Thoracic aorta (tissue), 2 donors: Measurements from ENCODE around the gene RBMX. TPM values are rescaled to one million over a fixed set of nuclear protein-coding genes. Genes with fewer than 3 reads are reported as not detected.
"Not testable (repeated sequence)": the region's sequence is repeated elsewhere in the genome, so short reads cannot be mapped to it uniquely, and the experiment has no call there.

ENCODE experiments used
- ATAC-seq: fragments of 150-250 bp; one replicate; pipeline ENCODE4 v1.8.0; 2017; ENCODE audit warnings: low read depth; ENCODE audit not compliant: insufficient number of reproducible peaks, low FRiP score
- DNase-seq: peaks from one replicate; pipeline ENCODE4 v3.0.0-alpha.2; 2020; ENCODE audit warnings: low spot score
- H3K27ac ChIP-seq, 2 donors: fragments of 200-600 bp; sonication (generic); 1 replicate in 1 of 2; 2 replicates in 1 of 2; pipeline ENCODE4 v1.5.1; 2016; ENCODE audit warnings: mild to moderate bottlenecking in 2 of 2, moderate library complexity in 2 of 2
- H3K27me3 ChIP-seq: fragments of 200-600 bp; sonication (generic); replicated peaks from 2 replicates; pipeline ENCODE4 v1.6.0; 2016; ENCODE audit warnings: mild to moderate bottlenecking; ENCODE audit not compliant: insufficient read depth
- H3K36me3 ChIP-seq: fragments of 200-600 bp; sonication (generic); one replicate; pipeline ENCODE4 v1.5.1; 2016
- H3K4me1 ChIP-seq, 2 donors: fragments of 200-600 bp; sonication (generic); 1 replicate in 1 of 2; 2 replicates in 1 of 2; pipeline versions ENCODE4 v1.5.1 to v1.6.0; 2016; ENCODE audit warnings: low read depth in 2 of 2, mild to moderate bottlenecking in 1 of 2; ENCODE audit not compliant: control insufficient read depth in 1 of 2
- H3K4me3 ChIP-seq: fragments of 200-600 bp; sonication (generic); 2 replicates; pipeline ENCODE4 v1.5.1; 2016; ENCODE audit warnings: mild to moderate bottlenecking
- H3K9me3 ChIP-seq: fragments of 200-600 bp; sonication (generic); 2 replicates; pipeline ENCODE4 v1.5.1; 2016
- total RNA-seq, 2 donors: library from RNA; depleted of rRNA; stranded (reverse); fragments of >200 nt; gene quantifications; one replicate each; pipeline versions ENCODE4 v1.1.0 to v1.2.3, GENCODE V29; 2016
- TF ChIP-seq, protein P1 (sequence below): fragments of 200-600 bp; sonication (generic); IDR thresholded peaks from one replicate; pipeline ENCODE4 v1.5.1; 2019; ENCODE audit warnings: antibody characterized with exemption

RBMX gene
- total RNA-seq, result 100 to 1,000 TPM; 224 to 338 TPM

DNA sequence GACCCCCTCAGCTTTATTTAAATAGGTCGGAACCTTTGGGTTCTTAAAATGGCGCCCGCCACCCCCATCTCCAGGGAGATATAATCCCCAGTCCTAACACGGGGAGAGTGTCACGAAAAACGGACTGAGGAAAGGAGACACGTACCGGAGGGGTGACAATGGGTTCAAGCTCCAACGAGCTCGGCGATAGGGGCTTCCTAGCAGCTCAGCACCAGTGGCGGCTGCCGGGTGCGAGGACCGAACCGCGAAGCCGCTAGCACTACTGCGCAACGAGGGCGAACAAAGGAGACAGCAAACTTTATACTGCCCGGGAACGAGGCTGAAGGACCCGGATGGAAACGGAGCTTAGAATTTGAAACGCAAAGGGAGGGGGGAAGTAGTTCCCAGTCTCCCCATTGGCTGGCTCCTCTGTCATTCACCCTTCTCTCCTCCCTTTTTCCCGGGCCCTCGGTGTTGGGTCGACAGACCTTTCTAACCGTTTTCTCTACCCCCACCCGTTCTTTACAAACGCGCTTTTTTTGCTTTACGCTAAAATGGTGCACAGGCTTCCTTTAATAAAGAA, at the start of gene RBMX:
Gene RBMX (minus strand): TSS at position 274 of the 562 bp plus-strand sequence. CDS start 1,298 bp downstream, outside the sequence.
- peak; percentile 63 for DNase-seq
- no peaks in the 10 kb centered on the region for H3K27me3 ChIP-seq
- peaks cover 16% of the 10 kb centered on the region for H3K36me3 ChIP-seq
- peak within 1 kb of the TSS; percentile 90 for H3K4me3 ChIP-seq
- H3K4me1 ChIP-seq, result peaks cover 0 to 12% of the 10 kb centered on the region in 2 donors
- peak; percentile 99 for ATAC-seq
- TF ChIP-seq, protein P1, sequence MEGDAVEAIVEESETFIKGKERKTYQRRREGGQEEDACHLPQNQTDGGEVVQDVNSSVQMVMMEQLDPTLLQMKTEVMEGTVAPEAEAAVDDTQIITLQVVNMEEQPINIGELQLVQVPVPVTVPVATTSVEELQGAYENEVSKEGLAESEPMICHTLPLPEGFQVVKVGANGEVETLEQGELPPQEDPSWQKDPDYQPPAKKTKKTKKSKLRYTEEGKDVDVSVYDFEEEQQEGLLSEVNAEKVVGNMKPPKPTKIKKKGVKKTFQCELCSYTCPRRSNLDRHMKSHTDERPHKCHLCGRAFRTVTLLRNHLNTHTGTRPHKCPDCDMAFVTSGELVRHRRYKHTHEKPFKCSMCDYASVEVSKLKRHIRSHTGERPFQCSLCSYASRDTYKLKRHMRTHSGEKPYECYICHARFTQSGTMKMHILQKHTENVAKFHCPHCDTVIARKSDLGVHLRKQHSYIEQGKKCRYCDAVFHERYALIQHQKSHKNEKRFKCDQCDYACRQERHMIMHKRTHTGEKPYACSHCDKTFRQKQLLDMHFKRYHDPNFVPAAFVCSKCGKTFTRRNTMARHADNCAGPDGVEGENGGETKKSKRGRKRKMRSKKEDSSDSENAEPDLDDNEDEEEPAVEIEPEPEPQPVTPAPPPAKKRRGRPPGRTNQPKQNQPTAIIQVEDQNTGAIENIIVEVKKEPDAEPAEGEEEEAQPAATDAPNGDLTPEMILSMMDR, result no peak
- H3K27ac ChIP-seq, result peak within 1 kb of the TSS; percentile 92 to 96
- H3K9me3 ChIP-seq, result no peaks in the 10 kb centered on the region

DNA sequence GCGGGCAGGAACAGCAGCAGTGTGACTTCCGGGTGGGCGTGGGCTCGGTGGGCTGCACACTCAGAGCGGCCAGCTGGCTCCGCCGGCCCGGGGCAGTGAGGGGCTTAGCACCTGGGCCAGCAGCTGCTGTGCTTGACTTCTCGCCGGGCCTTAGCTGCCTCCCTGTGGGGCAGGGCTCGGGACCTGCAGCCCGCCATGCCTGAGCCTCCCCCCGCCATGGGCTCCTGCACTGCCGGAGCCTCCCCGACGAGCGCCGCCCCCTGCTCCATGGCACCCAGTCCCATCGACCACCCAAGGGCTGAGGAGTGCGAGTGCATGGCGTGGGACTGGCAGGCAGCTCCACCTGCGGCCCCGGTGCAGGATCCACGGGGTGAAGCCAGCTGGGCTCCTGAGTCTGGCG, 40.9 kb upstream of the RBMX start:
- ATAC-seq, result not testable (repeated sequence)

GRCh38 chrX:136920001-136920400, 39.5 kb upstream of the RBMX start:
- no peaks in the 10 kb centered on the region for H3K9me3 ChIP-seq
- DNase-seq (no peak), ATAC-seq (no peak)
- H3K27me3 ChIP-seq, result no peaks in the 10 kb centered on the region
- no peak overlapping the region for H3K4me3 ChIP-seq
- H3K36me3 ChIP-seq, result no peaks in the 10 kb centered on the region
- no peak overlapping the region for H3K27ac ChIP-seq
- H3K4me1 ChIP-seq, result no peaks in the 10 kb centered on the region
- TF ChIP-seq, protein P1, result no peak

More for the DNA sequence above, 40.9 kb upstream of the RBMX start:
- H3K27me3 ChIP-seq, H3K4me3 ChIP-seq, H3K9me3 ChIP-seq, H3K27ac ChIP-seq, H3K36me3 ChIP-seq, H3K4me1 ChIP-seq, DNase-seq: not testable (repeated sequence)

DNA sequence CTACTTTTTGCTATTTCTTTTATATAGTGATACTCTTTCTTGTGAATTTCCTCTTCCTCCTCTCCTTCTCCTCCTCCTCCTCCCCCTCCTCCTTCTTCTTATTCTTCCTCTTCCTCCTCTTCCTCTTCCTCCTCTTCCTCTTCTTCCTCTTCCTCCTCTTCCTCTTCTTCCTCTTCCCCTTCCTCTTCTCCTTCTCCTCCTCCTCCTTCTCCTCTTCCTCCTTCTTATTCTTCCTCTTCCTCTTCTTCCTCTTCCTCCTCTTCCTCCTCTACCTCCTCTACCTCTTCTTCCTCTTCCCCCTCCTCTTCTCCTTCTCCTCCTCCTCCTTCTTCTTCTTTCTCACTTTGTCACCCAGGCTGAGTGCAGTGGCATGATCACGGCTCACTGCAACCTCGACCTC, 36.3 kb upstream of the RBMX start:
- no peak overlapping the region for H3K4me3 ChIP-seq
- DNase-seq (no peak), ATAC-seq (no peak)
- no peak overlapping the region for H3K27ac ChIP-seq
- no peaks in the 10 kb centered on the region for H3K36me3 ChIP-seq
- H3K27me3 ChIP-seq, result no peaks in the 10 kb centered on the region
- no peaks in the 10 kb centered on the region for H3K4me1 ChIP-seq
- no peaks in the 10 kb centered on the region for H3K9me3 ChIP-seq
- TF ChIP-seq, protein P1, result no peak

DNA sequence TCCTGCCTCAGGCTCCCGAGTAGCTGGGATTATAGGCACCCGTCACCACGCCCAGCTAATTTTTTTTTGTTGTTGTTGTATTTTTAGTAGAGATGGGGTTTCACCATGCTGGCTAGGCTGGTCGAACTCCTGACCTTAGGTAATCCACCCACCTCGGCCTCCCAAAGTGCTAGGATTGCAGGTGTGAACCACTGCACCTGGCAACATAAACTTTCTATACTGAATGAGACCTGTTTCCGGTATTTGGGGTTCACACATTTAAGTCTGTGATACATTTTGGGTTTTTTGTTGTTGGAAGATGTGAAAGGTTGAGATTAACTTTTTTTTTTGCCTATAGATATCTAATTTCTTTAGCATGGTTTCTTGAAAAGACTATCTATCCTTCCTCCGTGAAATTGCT, 31.1 kb upstream of the RBMX start:
- H3K27ac ChIP-seq, DNase-seq, H3K27me3 ChIP-seq, H3K36me3 ChIP-seq, H3K9me3 ChIP-seq, ATAC-seq, H3K4me3 ChIP-seq, H3K4me1 ChIP-seq: not testable (repeated sequence)

GRCh38 chrX:136911253-136911652, 30.7 kb upstream of the RBMX start:
- peaks cover 0 to 8% of the 10 kb centered on the region in 2 donors for H3K4me1 ChIP-seq
- H3K36me3 ChIP-seq, result no peaks in the 10 kb centered on the region
- ATAC-seq, result no peak
- H3K4me3 ChIP-seq, result peak overlapping the region; percentile 88
- no peaks in the 10 kb centered on the region for H3K27me3 ChIP-seq
- H3K9me3 ChIP-seq, result no peaks in the 10 kb centered on the region
- peak overlapping the region; percentile 11 to 81 for H3K27ac ChIP-seq
- no peak for DNase-seq
- TF ChIP-seq, protein P1, result no peak
